ENCODE data around the gene SULT1C3. TPM values are rescaled to one million over a fixed set of nuclear protein-coding genes. Genes with fewer than 3 reads are reported as not detected.

The SULT1C3 gene
- polyA plus RNA-seq, 1 donor (not counting 4 experiments of a cell fraction or from before 2014, with no cell fraction given), result not detected

DNA sequence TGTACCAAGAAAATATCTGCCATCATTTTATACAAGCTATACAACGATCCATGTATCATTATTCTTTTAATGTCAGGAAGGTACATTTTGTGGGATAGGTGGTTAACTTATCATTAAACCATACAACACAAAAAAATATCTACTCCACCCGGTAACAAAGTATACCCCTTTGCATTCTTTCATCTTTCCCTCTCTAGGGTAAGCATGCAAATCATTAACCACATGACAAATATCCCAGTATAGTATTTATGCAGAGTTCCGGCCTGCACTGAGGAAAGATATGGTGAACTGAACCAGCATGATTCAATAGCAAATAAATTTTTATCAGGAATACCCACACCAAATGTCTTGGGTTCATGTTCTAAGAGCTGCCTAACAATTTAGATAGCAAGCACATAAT, 26.4 kb downstream of the SULT1C3 start:
- H3K79me2 ChIP-seq (ENCODE audit: control insufficient read depth, insufficient read depth, low read length), result no peaks in the 10 kb centered on the region
- no peak overlapping the region for H3K4me3 ChIP-seq (ENCODE audit: control insufficient read depth in 2 of 3, extremely low read depth in 1 of 3, insufficient read depth in 2 of 3, low read depth in 1 of 3, low read length in 3 of 3)
- no peak overlapping the region for H3K27ac ChIP-seq (ENCODE audit: control insufficient read depth, insufficient read depth, low read length)
- dilution Hi-C loops (cut with MboI; ENCODE audit: extremely low pct_ligation_motif_present, low sequenced_read_pairs), result no loop called here
- H3K36me3 ChIP-seq (ENCODE audit: control insufficient read depth in 2 of 2, extremely low read depth in 1 of 2, insufficient read depth in 2 of 2, low read length in 2 of 2), result no peaks in the 10 kb centered on the region
- no peak overlapping the region for H3K4me2 ChIP-seq (ENCODE audit: control insufficient read depth, extremely low read depth, insufficient read depth, low read depth, low read length)
- DNase-seq (ENCODE audit: low read depth, low spot score), result no peak
- TF ChIP-seq, protein P1, sequence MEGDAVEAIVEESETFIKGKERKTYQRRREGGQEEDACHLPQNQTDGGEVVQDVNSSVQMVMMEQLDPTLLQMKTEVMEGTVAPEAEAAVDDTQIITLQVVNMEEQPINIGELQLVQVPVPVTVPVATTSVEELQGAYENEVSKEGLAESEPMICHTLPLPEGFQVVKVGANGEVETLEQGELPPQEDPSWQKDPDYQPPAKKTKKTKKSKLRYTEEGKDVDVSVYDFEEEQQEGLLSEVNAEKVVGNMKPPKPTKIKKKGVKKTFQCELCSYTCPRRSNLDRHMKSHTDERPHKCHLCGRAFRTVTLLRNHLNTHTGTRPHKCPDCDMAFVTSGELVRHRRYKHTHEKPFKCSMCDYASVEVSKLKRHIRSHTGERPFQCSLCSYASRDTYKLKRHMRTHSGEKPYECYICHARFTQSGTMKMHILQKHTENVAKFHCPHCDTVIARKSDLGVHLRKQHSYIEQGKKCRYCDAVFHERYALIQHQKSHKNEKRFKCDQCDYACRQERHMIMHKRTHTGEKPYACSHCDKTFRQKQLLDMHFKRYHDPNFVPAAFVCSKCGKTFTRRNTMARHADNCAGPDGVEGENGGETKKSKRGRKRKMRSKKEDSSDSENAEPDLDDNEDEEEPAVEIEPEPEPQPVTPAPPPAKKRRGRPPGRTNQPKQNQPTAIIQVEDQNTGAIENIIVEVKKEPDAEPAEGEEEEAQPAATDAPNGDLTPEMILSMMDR (optimal IDR thresholded peaks at IDR 0.05 in 1 of 3, IDR thresholded peaks at IDR 0.05 in 1 of 3, conservative IDR thresholded peaks at IDR 0.05 in 1 of 3; ENCODE audit: extremely low read depth in 1 of 3, insufficient read depth in 2 of 3, low read length in 3 of 3), result no peak
- TF ChIP-seq EZH2 (IDR thresholded peaks at IDR 0.05; ENCODE audit: low read length), result no peak
- H3K9me1 ChIP-seq (ENCODE audit: control insufficient read depth, extremely low read depth, insufficient read depth, low read length), result no peaks in the 10 kb centered on the region
- H4K20me1 ChIP-seq (ENCODE audit: control insufficient read depth, extremely low read depth, insufficient read depth, low read length), result no peaks in the 10 kb centered on the region
- no peak overlapping the region for H3K9ac ChIP-seq (ENCODE audit: control insufficient read depth, extremely low read depth, insufficient read depth, low read length)
- no peaks in the 10 kb centered on the region for H3K27me3 ChIP-seq (ENCODE audit: control insufficient read depth, extremely low read depth, insufficient read depth, low read length)
- H3K9me3 ChIP-seq (ENCODE audit: control insufficient read depth, low read depth, low read length), result no peaks in the 10 kb centered on the region
- no peak overlapping the region for H2AFZ ChIP-seq (ENCODE audit: control insufficient read depth, low read length)
- H3K4me1 ChIP-seq (ENCODE audit: control insufficient read depth, extremely low read depth, insufficient read depth, low read length), result peaks cover 18% of the 10 kb centered on the region
- FAIRE-seq, result no peak

DNA sequence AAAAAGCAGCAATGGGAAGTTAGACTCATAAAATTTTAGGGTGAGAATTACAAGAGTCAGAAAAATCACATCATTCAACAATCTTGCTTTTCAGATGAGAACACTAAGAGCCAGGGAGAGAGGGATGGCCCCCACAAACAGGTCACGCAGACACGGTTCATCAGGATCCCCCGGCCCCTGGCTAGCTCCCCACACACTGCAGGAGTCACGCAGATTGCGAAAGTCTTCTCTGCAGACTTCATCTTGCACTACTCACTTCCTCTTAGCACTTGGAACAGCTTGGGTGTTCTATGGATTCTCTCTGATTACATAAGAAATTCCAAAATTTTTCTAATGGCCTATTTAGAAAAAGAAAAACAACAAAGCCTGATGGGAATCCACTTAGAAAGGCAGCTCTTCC, 27.3 kb downstream of the SULT1C3 start:
- dilution Hi-C loops (cut with MboI; ENCODE audit: extremely low pct_ligation_motif_present, low sequenced_read_pairs), result no loop called here
- peaks cover 20% of the 10 kb centered on the region for H3K4me1 ChIP-seq (ENCODE audit: control insufficient read depth, extremely low read depth, insufficient read depth, low read length)
- DNase-seq (ENCODE audit: low read depth, low spot score) (no peak), FAIRE-seq (no peak)
- H3K4me2 ChIP-seq (ENCODE audit: control insufficient read depth, extremely low read depth, insufficient read depth, low read depth, low read length), result no peak overlapping the region
- no peak for TF ChIP-seq EZH2 (IDR thresholded peaks at IDR 0.05; ENCODE audit: low read length)
- TF ChIP-seq, protein P1 (optimal IDR thresholded peaks at IDR 0.05 in 1 of 3, IDR thresholded peaks at IDR 0.05 in 1 of 3, conservative IDR thresholded peaks at IDR 0.05 in 1 of 3; ENCODE audit: extremely low read depth in 1 of 3, insufficient read depth in 2 of 3, low read length in 3 of 3), result no peak
- no peaks in the 10 kb centered on the region for H3K27me3 ChIP-seq (ENCODE audit: control insufficient read depth, extremely low read depth, insufficient read depth, low read length)
- H3K27ac ChIP-seq (ENCODE audit: control insufficient read depth, insufficient read depth, low read length), result no peak overlapping the region
- no peak overlapping the region for H3K4me3 ChIP-seq (ENCODE audit: control insufficient read depth in 2 of 3, extremely low read depth in 1 of 3, insufficient read depth in 2 of 3, low read depth in 1 of 3, low read length in 3 of 3)
- no peaks in the 10 kb centered on the region for H3K9me3 ChIP-seq (ENCODE audit: control insufficient read depth, low read depth, low read length)
- H2AFZ ChIP-seq (ENCODE audit: control insufficient read depth, low read length), result no peak overlapping the region
- H3K9ac ChIP-seq (ENCODE audit: control insufficient read depth, extremely low read depth, insufficient read depth, low read length), result no peak overlapping the region
- H3K36me3 ChIP-seq (ENCODE audit: control insufficient read depth in 2 of 2, extremely low read depth in 1 of 2, insufficient read depth in 2 of 2, low read length in 2 of 2), result no peaks in the 10 kb centered on the region
- no peaks in the 10 kb centered on the region for H3K79me2 ChIP-seq (ENCODE audit: control insufficient read depth, insufficient read depth, low read length)
- no peaks in the 10 kb centered on the region for H4K20me1 ChIP-seq (ENCODE audit: control insufficient read depth, extremely low read depth, insufficient read depth, low read length)
- H3K9me1 ChIP-seq (ENCODE audit: control insufficient read depth, extremely low read depth, insufficient read depth, low read length), result no peaks in the 10 kb centered on the region

All from keratinocyte (primary cell).